Anterior cingulate cortex (tissue), 58 donors: Measurements from ENCODE around the gene SLC13A3.

Experiments used
- DNase-seq, 58 donors: peaks; one replicate each; lab custom pipeline; 2025; lab: John Stamatoyannopoulos, UW

SLC13A3 gene

DNA sequence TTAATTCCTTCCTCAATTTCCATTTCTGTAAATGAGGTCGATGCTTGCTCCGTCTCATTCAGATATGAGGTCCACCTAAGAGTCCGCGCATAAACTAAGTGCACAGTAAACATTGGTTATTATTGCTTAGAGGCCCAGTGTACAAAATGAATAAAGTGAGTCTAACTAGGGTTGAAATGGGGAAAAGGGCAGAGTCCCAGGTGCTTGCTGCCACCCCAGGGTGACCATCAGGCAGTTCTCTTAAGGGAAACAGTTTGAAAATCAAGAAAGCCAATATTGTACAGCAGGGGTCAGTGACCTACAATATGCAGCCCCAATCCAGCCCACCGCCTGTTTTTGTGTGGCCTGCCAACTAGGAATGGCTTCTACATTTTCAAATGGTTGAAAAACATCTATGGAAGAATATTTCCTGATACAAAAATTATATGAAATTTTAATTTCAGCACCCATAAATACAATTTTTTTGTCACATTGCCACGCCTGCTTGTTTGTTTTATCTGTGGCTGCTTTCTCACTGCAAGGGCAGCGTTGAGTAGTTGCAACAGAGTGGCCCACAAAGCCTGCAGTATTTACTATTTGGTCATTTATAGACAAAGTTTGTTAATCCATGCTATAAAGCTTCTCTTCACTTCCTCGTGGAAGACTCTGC lies 43.3 kb downstream of the SLC13A3 start:
- DNase-seq, result no peak

DNA sequence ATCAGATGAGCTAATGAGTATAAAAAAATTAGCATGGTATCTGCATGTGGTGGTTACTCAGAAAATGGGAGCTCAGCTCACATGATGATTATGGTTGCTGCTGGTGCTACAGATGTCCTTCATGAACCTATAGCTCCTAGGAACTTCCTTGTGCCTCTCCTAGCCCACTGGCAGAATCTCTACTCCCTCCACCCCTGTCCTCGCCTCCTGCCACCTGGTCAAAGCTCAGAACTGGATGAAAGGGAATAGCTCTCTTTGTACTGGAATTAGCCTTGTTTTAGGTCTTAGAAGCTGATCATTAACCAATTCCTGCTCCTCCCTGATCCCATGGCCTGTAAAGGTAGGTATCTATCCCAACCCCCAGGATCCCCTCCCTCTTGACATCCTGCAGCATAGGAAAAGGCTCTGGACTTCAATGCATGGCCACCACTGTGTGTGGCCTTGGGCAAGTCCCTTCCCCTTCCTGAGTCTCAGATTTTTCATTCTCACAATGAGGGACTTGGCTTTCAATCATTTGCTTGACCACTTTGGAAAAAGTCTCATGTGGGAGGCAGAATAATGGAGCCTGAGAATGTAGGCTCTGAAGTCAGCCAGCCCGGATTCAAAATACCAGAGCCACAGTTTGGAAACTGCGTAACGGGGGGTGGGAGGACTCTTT lies 43.9 kb downstream of the SLC13A3 start:
- DNase-seq, result no peak

DNA sequence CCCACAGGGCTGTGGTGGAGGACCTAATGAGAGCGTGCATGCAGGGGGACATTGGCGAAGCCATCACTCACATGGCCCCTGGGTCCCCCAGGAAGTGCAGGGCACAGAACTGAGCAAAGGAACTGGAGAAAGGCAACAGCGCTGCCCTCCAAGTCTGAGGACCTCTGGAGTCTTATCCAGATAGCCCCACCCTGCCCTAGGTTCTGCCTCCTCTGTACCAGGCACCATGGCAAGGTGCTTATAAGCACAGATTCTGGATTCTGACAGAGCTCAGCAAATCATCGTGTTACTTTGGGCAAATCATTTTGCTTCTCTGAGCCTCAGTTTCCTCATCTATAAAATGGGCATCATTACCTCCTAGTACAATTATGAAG lies 44.5 kb downstream of the SLC13A3 start:
- no peak for DNase-seq

DNA sequence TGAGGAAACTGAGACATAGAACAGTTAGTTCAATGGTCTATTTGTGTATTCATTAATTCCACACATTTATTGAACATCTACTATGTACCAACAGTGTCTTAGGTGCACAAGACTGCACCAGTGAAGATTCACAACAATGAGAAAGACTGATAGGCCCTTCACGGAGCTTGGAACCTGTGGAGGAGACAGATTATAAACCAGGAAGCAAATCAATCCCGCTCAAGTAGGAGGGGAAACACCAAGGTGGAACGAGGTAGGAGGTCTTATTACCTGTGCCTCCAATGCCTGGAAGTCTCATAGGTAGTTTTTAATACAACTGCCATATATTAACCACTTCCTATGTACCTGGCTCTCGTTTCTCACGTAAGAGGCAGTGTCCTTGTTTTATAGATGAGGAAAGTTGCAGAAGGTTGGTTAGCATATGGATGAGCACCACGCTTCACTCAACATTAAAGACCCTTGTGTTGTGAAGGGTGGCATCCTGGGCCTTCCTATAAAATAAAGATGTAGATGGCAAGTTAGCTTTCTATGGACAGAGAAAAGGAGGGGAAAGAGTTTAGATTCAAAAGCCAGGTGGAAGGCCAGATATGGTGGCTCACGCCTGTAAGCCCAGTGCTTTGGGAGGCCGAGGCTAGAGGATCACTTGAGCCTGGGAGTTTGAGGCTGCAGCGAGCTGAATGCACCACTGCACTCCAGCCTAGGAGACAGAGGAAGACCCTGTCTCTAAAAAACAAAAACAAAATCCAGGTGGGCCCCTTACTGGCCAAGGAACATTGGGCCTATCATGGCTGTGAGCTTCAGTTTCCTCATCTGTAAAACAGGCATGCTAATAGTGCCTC lies 45.1 kb downstream of the SLC13A3 start:
- no peak for DNase-seq

DNA sequence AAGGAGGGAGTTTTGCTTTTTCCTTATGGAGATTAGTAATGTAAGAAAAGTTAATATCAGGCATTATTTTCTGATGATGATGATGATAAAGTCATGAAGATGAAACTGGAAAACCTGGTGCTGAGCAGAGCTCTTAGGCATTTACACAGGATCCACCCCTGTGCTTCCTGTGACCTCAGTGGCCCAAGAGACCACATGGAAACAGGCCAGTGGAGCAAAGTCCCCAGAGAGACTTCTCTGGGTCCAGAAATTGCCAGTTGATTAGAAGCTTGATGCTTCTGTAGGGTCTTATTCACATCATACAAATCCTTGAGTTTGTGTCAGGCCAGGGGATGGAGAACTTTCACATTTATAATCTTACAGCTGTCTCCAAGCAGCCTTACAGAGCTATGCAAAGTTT lies 46.1 kb downstream of the SLC13A3 start:
- no peak for DNase-seq

DNA sequence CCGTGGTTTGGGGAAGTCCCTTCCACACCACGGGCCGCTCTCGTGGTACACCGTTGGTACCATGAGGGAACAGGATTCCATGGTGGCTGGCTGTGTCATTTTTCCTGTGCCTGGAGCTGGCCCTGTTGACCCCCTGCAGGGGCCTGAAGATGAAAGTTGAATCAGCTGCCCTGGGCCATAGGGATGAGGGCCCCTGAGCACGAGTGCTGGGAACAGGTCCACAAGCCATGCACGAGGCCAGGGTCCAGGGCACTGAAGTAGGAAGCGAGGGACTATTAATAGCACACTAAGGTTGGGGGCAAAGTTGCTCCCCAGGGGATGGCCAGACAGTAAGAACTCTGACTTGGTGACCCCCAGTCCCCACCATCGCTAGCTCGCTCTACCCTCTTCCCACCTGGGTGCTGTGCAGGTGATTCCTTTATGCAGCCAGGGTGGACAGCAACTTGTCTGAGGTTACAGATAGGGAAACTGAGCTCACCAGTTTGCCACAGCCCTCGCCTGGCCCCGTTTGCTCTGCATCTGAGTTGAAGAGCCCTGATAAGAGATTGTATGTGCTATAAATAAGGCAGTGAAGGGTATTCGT lies 46.6 kb downstream of the SLC13A3 start:
- DNase-seq, result no peak

DNA sequence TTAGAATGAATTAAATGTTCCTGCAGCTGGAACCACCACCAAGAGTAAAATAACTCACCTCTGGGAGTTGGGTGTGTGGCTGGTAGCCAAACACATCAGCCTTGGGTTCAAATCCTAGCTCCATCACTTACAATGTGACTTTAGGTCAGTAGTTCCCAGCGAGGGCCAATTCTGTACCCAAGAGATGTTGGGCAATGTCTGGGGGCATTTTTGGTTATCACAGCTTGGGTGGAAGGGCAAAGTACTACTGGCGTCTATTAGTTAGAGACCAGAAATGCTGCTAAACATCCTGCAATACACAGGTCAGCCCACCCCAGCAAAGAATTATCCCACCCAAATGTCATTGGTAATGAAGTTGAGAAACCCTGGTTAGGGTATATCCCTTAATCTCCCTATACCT lies 48.8 kb downstream of the SLC13A3 start:
- no peak for DNase-seq

DNA sequence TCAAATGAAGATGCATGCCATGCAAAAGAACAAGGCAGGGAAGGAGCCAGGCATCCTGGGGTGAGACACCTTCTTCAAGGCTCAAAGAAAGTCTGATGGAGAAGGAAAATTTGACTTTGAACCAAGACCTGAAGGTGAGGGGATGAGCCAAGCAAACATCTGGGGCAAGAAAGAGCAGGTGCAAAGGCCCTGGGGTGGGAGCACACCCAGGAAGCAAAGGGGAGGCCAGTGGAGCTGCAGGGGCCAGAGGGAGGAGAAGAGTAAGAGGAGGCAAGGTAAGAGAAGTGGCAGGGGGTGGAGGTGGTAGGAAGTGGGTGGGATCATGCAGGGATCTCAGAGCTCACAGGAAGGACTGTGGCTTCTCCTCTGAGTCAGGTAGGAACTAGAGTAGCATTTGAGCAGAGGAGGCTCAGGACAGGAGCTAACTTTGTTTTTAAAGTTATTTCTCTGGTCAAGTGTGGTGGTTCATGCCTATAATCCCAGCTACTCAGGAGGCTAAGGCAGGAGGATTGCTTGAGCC lies 49.6 kb downstream of the SLC13A3 start:
- no peak for DNase-seq

DNA sequence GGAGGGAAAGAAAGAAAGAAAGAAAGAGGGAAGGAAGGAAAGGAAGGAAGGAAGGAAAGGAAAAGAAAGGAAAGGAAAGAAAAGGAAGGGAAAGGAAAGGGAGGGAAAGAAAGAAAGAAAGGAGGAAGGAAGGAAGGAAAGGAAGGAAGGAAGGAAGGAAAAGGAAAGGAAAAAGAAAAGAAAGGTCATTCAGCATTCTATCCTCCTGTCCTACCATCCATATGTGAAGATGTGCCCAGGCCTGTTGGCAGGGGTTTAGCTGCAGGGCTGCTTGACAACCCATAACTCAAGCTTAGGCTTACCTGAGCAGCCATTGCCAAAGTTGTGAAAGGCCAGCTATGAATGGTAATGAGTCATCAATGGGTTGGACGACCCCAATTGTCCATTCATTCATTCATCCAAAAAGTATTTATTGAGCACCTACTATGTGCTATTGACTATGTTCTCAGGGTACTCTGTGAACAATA lies 50.9 kb downstream of the SLC13A3 start:
- no peak for DNase-seq

DNA sequence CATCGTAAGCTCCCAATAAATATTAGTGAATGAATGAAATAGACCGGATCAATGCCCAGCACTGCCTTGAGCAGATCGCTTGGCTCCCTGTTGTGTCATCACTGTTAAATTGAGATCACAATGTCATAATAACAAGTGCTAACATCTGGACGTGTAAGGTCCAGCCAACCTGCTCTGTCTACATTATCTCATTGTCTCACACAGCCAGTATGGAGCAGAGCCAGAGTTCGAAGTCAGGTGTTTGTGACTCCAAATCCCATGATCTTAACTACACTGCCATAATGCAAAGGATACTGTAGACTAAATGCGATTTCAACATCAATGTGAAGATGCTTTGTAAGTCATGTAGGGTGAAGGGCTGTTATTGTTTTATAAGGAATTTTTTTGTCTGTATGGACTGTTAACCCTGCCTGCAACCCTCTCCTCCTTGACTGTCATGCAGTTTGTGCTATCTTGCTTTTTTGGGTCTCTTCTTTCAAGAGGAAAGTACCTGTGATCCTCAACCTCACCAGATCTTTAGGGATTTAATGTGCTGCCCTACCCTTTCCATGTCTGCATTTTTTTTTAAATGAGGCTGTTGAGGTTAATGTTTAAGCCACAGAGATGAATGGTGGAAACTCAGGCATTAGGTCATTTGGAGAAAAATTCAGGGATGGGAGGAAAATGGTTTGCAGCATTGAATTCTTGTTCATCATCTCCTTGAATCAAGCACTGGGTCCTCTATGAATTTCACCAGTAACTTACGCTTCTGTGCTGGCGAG lies 51.9 kb downstream of the SLC13A3 start:
- no peak for DNase-seq

DNA sequence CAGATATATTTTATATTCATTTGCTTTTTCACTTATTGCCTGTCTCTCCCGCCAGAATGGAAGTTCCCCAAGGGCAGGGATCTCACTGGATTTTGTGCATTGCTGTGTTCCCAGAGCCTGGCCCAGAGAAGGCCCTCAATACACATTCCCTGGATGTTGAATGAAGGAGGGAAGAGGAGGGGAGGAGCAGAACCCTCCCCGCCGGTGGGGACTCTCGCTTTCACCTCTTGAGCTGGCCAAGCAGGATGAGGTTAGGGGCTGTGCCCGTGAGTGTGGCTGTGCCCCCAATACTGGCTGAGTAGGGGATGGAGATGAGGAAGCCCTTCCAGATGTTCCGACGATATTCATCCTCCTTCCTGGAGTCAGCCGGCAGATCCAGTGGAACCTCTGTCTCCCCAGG lies 55.3 kb downstream of the SLC13A3 start:
- no peak for DNase-seq

DNA sequence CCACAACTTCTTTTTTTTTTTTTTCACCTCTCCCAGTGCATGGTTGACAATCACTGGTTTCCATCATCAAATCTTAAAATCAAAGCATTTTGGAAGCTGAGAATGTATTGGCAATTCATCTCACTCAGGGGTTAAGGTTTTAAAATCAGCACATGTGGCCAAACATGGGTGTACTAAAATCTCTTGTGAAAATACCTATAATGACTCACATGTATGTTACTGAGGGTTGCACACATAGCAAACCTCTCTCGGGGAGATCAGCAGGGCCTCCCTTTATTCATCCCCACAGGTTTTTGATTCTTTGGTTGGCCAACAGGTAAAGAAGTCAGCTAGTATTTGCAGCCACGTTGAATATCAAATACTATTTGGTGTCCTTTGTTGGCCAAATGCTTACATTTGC lies 56.5 kb downstream of the SLC13A3 start:
- no peak for DNase-seq

DNA sequence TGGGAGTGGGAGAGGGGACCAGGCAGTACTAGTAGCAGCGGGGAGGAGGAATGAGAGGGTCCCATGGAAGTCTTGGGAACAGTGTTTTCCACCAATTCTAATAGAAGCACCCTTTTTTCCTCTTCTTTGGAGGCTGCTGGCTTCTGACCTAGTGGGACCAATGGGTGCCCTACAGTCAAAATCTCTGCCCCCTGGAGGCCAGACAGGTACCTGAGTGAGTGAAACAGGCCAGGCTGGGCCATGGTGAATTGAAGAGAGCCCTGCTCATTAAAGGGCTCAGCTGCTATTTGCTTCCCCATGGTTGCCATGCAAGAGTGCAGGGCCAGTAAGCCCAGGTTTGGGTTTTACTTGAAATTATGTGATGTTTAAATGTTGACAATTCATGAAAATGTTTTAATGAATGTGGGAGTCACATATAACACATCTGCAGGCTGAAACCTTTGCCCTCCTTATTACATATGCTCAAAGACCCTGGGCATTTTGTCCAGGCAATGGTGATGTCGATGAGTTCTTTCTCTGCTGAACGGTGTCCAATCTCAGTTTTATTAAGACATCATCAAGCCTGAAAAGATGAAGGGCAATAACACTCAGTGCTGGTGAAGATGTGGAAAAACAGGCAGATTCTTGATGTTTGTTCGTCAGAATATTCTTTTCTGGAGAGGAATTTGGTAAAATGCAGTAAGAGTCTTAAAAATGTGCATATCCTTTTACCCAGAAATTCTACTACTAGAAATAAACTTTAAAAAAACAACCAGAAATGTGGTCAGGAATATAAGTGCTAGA lies 58.5 kb downstream of the SLC13A3 start:
- no peak for DNase-seq

DNA sequence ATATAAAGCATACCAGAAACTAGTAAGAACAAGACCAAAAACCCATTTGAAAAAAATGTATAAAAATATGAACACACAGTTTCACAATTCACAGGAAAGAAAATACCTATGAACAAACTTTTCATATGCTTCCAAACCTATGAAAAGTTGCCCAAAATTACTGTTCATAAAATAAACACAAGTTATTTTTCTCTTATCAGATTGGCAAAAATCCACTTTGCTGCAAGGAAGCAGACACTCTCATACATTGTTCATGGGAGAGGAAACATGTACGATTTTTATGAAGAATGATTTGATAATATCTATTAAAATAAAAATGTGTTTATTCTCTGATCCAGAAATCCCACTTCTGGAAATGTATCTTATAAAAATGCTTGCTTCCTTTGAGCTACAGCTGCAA lies 60.8 kb downstream of the SLC13A3 start:
- DNase-seq, result no peak

DNA sequence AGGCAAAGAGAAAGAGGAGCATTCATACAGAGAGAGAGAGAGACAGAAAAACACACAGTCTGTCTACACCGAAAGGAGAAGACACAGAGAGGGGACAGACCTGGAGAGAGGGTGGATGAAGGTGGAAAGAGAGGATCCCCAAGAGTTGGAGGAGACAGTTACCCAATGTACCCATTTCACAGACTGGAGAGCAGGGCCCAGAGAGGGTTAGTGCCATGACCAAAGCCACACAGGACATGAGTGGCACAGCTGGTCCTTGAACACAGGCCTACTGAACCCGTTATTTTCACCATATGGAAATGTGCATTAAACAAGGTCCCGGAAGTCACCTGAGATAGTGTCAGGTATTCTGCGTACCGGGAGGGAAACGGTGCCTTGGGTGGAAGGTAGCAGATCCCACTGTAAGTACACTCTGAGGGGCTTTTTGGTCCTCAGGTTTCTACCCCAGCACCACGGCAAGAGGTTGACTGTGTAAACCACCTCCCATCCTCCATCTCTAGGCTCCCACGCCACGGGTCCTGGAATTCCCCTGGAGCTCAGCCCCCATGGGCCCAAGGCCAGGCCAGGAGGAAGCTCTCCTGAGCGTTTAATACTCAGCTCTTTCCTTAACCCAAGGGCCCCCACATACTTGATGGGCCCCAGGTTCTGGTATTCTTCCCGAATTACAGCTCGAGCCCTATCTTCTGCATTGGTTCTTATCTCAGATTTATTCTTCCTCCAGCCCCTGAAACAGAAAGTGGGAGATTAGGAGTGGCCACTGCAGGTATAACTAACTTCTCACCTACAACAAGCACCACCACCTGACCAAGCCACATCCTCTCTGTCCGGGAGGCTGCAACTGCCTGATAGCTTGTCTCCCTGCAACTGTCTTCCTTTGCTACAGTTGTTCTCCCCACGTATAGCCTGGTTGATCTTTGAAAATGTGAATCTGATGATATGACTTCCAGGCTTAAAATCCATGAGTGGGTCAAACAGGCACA lies 62.4 kb downstream of the SLC13A3 start:
- no peak for DNase-seq

DNA sequence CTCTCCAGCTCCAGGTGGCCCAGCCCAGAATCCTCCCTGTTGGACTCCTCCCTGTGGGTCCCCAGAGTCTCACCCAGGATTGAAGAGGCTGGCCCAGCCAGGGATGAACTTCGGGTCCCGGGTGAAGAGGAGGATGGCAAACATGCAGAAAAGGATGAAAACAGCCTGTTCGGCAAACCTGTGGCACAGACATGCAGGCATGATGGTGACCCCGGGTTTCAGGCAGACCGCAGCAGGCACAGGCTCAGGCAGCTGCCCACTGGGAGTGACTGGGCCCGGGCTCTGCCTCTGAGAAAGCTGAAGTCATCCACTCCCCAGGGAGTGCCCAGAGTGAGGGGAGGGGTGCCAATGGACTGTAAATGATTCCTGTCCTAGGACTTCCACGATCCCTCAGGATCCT lies 63.3 kb downstream of the SLC13A3 start:
- peak in 2 of 58 donors; percentile 5 to 25 for DNase-seq

DNA sequence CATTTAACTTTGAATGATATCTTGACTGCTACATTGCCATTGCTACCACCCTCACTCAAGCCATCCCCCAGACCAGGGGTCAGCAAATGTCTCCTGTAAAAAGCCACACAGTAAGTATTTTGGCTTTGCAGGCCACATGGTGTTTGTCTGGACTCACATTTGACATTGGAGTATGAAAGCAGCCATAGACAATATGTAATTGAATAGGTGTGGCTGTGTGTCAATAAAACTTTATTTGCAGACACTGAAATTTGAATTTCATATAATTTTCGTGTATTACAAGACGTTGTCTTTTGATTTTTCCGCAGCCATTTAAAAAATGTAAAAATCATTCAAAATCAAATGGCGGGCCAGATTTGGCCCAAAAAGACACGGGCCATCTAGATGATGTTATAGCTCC lies 64.5 kb downstream of the SLC13A3 start:
- DNase-seq, result no peak

DNA sequence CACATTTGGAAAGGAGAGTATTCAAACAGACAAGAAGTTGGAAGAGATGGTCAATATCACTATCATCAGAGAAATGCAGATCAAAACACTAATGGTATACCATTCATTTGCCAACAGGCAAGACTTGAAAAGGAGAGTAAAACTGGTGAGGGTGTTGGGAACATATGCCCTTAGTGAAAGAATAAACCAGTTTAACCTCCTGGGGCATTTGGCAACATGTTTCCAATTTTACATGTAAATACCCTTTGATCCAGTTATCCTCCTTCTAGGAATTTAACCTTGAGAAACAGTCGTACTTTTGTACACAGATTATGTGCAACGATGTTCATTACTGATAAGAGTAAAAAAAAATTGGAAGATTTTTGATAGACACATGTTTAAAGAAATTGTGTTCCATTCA lies 66.8 kb downstream of the SLC13A3 start:
- DNase-seq, result no peak
